Left lung (tissue), 10 donors: Measurements from ENCODE around the gene AMN1. TPM values are rescaled to one million over a fixed set of nuclear protein-coding genes. Genes with fewer than 3 reads are reported as not detected.
A peak's percentile ranks its signal among the peaks of the same experiment; 100 is the strongest.

Experiments
- ATAC-seq: fragments of 200-7000 bp; cut with Tn5 transposase; one replicate; pipeline ENCODE4 v1.9.1; 2020; ENCODE audit warnings: moderate library complexity
- DNase-seq, 4 donors: peaks; one replicate each; pipeline ENCODE4 v3.0.0-alpha.2; 2013 to 2020
- H3K27ac ChIP-seq, 2 donors: fragments of 200-600 bp; sonication (generic) in 1 of 2; one replicate each; pipeline versions ENCODE4 v1.5.0 to v1.8.0; 2020 to 2021
- H3K27me3 ChIP-seq, 2 donors: fragments of 200-600 bp; sonication (generic) in 1 of 2; one replicate each; pipeline versions ENCODE4 v1.5.0 to v1.8.0; 2020 to 2021
- H3K36me3 ChIP-seq, 2 donors: fragments of 200-600 bp; sonication (generic) in 1 of 2; one replicate each; pipeline versions ENCODE4 v1.5.0 to v1.8.0; 2020 to 2021
- H3K4me1 ChIP-seq, 2 donors: fragments of 200-600 bp; one replicate each; pipeline ENCODE4 v1.8.0; 2021
- H3K4me3 ChIP-seq, 2 donors: fragments of 200-600 bp; sonication (generic) in 1 of 2; one replicate each; pipeline versions ENCODE4 v1.5.0 to v1.8.0; 2020 to 2021; ENCODE audit warnings: mild to moderate bottlenecking in 1 of 2
- H3K9me3 ChIP-seq, 2 donors: fragments of 200-600 bp; sonication (generic) in 1 of 2; one replicate each; pipeline versions ENCODE4 v1.5.0 to v1.8.0; 2020 to 2021
- intact Hi-C, 2 donors: fragments of 100-400 bp; cut with DNase I; formaldehyde crosslinking; loops; one replicate each; pipeline versions ENCODE4 v1.11.2 to v1.14.2; 2022
- polyA plus RNA-seq, 6 donors: library from polyadenylated mRNA; unstranded; fragments of 120-200 nt; gene quantifications; one replicate each; pipeline ENCODE4 v1.2.1, GENCODE V29; 2013; ENCODE audit not compliant: insufficient read length in 6 of 6
- total RNA-seq, 2 donors: library from RNA; stranded (reverse); fragmentation: NEBNext Ultra II Directional; extraction: Animal tissue kit (Norgen Biotek cat#: 25700); gene quantifications; one replicate each; pipeline ENCODE4 v1.2.1, GENCODE V29; 2021
- TF ChIP-seq, protein P1 (sequence below), 2 donors: fragments of 200-600 bp; sonication (generic) in 1 of 2; IDR thresholded peaks; one replicate each; pipeline versions ENCODE4 v1.5.0 to v1.8.0; 2021; ENCODE audit warnings: antibody characterized with exemption in 2 of 2
- donor health status: DM: no; HTN: yes; CAD: no.
- donor health status: DM: no; HTN: no; CAD: no.

The AMN1 gene
- total and polyA plus RNA-seq, 8 donors: 6.6 to 19.7 (median 17.3) TPM

DNA sequence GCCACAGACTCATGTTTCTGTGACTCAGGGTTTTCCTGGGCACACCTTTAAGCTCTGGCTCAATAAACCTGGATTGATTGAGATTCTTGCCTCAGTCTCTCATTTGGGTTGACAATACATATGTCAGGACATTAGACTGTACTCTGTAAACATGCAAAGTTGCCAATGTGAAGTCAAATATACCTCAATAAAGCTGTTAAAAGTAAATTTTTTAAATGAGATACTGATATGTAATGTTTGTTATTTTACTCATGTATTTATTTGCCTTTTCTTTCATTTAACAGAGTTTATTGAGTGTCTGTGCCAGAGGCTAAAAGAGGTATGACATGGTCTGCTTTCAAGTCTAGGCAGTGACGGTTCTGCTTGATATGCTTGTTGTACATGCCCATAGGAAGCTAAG, 73.0 kb downstream of the AMN1 start:
- H3K9me3 ChIP-seq: no peaks in the 10 kb centered on the region
- no peak for DNase-seq
- peaks cover 0 to 5% of the 10 kb centered on the region in 2 donors for H3K27me3 ChIP-seq
- H3K36me3 ChIP-seq: no peaks in the 10 kb centered on the region
- peaks cover 0 to 19% of the 10 kb centered on the region in 2 donors for H3K4me1 ChIP-seq
- no peak overlapping the region for H3K4me3 ChIP-seq
- intact Hi-C loops: loop anchor here in 1 of 2 donors (10.0 kb wide), 1 partner anchor 649 kb away; no protein-coding TSS in a partner anchor
- ATAC-seq: no peak
- no peak overlapping the region for H3K27ac ChIP-seq
- TF ChIP-seq, protein P1, sequence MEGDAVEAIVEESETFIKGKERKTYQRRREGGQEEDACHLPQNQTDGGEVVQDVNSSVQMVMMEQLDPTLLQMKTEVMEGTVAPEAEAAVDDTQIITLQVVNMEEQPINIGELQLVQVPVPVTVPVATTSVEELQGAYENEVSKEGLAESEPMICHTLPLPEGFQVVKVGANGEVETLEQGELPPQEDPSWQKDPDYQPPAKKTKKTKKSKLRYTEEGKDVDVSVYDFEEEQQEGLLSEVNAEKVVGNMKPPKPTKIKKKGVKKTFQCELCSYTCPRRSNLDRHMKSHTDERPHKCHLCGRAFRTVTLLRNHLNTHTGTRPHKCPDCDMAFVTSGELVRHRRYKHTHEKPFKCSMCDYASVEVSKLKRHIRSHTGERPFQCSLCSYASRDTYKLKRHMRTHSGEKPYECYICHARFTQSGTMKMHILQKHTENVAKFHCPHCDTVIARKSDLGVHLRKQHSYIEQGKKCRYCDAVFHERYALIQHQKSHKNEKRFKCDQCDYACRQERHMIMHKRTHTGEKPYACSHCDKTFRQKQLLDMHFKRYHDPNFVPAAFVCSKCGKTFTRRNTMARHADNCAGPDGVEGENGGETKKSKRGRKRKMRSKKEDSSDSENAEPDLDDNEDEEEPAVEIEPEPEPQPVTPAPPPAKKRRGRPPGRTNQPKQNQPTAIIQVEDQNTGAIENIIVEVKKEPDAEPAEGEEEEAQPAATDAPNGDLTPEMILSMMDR (IDR thresholded peaks at IDR 0.05): no peak

DNA sequence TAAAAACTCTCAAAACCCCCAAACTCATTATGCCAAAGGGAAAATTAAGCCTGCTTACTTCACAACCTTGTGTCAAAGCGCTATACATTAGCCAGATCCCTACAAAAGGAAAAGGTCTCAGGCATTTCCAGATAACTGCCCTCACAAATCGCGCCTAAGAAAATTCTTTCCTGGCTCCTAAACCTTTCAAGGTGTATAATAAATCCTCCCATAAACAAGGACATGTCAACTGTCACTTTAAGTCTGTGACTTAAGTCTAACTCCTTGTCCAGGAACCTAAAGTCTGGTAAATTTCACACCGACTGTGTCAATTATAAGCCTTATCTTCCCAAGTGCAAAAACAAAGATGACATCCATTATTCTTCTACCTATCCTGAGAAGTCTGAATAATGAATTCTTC, 73.6 kb downstream of the AMN1 start:
- Histone ChIP-seq H3K9me3 (no peaks in the 10 kb centered on the region), H3K4me1 (peaks cover 0 to 19% of the 10 kb centered on the region in 2 donors), H3K27me3 (peaks cover 0 to 5% of the 10 kb centered on the region in 2 donors), H3K36me3 (no peaks in the 10 kb centered on the region), H3K4me3 (no peak overlapping the region), H3K27ac (no peak overlapping the region)
- intact Hi-C loops: loop anchor here in 1 of 2 donors (10.0 kb wide), 1 partner anchor 650 kb away; no protein-coding TSS in a partner anchor
- TF ChIP-seq, protein P1 (IDR thresholded peaks at IDR 0.05): no peak
- no peak for ATAC-seq
- DNase-seq: no peak

- intact Hi-C loops: loop anchor here in 1 of 2 donors (10.0 kb wide), 1 partner anchor 653 kb away; no protein-coding TSS in a partner anchor
- Histone ChIP-seq H3K36me3 (no peaks in the 10 kb centered on the region), H3K27me3 (peaks cover 0 to 5% of the 10 kb centered on the region in 2 donors), H3K27ac (no peak overlapping the region), H3K9me3 (no peaks in the 10 kb centered on the region), H3K4me3 (no peak overlapping the region), H3K4me1 (peaks cover 0 to 13% of the 10 kb centered on the region in 2 donors)
- no peak for DNase-seq
- no peak for ATAC-seq
- TF ChIP-seq, protein P1 (IDR thresholded peaks at IDR 0.05): no peak
Measured at GRCh38 chr12:31651893-31652521, 76.8 kb downstream of the AMN1 start.

- ATAC-seq (peak; percentile 10), DNase-seq (no peak)
- intact Hi-C loops: loop anchor here in 1 of 2 donors (10.0 kb wide), 1 partner anchor 654 kb away; no protein-coding TSS in a partner anchor
- Histone ChIP-seq H3K9me3 (no peaks in the 10 kb centered on the region), H3K36me3 (no peaks in the 10 kb centered on the region), H3K4me1 (peaks cover 0 to 13% of the 10 kb centered on the region in 2 donors), H3K4me3 (no peak overlapping the region), H3K27ac (peak overlapping the region in 1 of 2 donors; percentile 5), H3K27me3 (peaks cover 0 to 5% of the 10 kb centered on the region in 2 donors)
- TF ChIP-seq, protein P1 (IDR thresholded peaks at IDR 0.05): no peak
Measured at GRCh38 chr12:31650918-31651317, 77.9 kb downstream of the AMN1 start.

- Histone ChIP-seq H3K4me1 (no peaks in the 10 kb centered on the region), H3K27me3 (no peaks in the 10 kb centered on the region), H3K4me3 (no peak overlapping the region), H3K9me3 (no peaks in the 10 kb centered on the region), H3K27ac (no peak overlapping the region), H3K36me3 (no peaks in the 10 kb centered on the region)
- peak; percentile 16 for ATAC-seq
- TF ChIP-seq, protein P1 (IDR thresholded peaks at IDR 0.05): no peak
- DNase-seq: no peak
- intact Hi-C loops: no loop called here
Measured at GRCh38 chr12:31647086-31647491, 81.7 kb downstream of the AMN1 start.
